ENCODE results near the gene MTMR1.

MTMR1 gene

DNA sequence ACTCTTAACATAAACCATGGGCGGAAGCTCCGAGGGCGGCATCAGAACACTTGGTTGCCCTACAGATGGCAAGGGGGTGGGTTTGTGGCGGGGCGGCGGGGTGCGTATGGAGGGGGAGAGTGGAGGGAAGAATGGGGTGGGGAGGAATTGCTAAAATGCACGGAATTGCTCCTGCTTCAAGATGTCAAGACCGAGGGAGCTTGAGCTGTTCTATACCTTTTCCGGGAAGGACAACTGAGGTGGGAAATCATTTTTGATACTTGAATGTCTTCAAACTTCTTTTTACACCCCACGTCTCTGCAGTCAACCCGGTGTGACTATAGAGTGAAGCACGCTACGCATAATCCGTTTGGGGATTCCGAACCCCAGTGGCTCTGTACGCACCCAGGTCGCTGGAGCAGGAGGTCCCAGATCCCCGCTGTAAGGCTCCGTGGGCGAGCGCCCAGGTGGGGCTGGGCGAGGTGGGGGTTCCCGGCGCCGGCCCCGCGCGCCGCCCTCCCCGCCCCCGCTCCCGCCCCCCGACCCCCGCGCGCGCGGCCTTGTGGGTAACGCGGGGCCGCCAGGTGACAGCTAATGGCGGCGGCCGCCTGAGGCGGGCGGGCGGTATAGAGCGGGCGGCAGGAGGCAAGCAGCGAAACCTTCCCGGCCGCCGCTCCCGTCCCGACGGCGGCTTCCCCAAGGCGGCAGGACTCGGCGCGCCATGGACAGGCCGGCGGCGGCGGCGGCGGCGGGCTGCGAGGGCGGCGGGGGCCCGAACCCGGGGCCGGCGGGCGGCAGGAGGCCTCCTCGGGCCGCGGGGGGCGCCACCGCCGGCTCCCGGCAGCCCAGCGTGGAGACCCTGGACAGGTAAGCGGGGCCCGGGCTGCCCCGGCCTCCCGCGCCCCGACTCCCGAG lies at the start of gene MTMR1:
Gene MTMR1, plus strand, starts transcription at position 566 of the 894 bp plus-strand sequence. Its CDS starts 135 bp downstream, at position 701.
- peak; percentile 82 for DNase-seq (ENCODE audit: low spot score)

DNA sequence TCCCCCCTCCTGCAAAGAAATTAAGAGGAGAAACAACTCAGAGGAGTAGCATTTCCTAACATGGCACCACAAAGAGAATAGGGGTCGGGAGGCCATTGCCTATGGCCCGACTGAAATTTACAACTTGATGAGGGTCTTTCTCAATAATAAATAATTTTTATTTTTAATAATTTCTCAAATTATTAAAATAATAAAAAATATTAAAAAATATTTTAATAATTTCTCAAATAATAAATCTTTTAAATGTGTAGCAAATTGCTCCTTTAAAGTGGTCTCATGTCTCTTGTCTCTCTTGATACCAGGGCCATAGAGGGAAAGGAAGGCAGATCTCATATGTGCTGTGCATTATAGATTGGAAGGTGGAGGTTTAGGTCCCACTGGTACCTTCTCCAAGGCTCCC lies 49.2 kb upstream of the MTMR1 start:
- no peak for DNase-seq (ENCODE audit: low spot score)

GRCh38 chrX:150644422-150644821 lies 48.8 kb upstream of the MTMR1 start:
- no peak for DNase-seq (ENCODE audit: low spot score)

- DNase-seq (ENCODE audit: low spot score): no peak
These were observed 45.9 kb upstream of the MTMR1 start for GRCh38 chrX:150647331-150647730.

- DNase-seq (ENCODE audit: low spot score): no peak
These were observed 44.8 kb upstream of the MTMR1 start for GRCh38 chrX:150648296-150648940.

DNA sequence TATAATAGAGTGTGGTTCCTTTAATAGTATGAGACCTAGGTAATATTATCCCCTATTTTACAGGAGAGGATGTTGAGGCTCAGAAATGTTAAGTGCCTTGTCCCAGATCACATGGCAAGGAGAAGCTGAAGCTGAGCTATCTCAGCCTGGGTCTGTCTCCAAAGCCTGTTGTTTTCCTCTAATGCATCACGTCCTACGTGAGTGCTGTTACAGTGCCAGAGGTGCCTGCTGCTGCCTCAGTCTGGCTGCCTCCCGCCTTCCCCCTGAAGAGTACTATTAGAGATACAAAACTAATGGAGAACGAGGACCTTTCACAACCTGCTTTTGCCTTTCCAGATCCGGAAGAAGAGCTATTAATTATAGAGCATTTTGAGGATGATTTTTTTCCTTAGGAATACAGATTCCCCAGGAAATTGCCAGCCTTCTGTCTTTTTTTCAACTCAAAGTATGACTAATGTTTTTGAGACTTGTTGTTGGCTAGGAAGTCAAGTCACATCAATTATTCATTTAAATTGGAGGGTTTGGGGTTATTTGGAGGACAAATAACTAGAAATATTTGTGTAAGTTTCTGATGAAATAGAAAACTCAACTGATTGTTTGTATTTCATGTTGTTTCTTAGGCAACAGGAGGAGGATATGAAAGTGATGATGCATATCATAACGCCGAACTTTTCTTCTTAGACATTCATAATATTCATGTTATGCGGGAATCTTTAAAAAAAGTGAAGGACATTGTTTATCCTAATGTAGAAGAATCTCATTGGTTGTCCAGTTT lies 43.9 kb upstream of the MTMR1 start:
- no peak for DNase-seq (ENCODE audit: low spot score)

DNA sequence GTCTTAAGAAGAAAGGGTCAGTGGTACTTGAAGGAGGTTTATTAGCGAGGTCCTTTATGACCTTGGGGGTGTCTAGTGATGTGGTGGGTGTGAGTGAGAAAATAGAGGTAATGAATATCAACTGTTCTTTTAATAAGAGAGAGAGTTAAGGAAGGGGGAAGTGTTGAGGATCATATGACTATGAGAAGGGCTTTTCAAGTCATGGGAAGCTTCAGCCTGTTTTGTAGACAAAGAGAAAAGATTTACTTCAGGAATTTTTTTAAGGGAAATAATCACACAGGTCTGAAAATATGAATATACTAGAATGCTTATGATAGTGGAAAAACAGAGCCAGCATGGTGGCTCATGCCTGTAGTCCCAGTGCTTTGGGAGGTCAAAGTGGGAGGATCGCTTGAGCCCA lies 41.3 kb upstream of the MTMR1 start:
- no peak for DNase-seq (ENCODE audit: low spot score)

- no peak for DNase-seq (ENCODE audit: low spot score)
These were observed 37.4 kb upstream of the MTMR1 start for GRCh38 chrX:150655788-150656187.

GRCh38 chrX:150663073-150663472 lies 30.1 kb upstream of the MTMR1 start:
- no peak for DNase-seq (ENCODE audit: low spot score)

DNA sequence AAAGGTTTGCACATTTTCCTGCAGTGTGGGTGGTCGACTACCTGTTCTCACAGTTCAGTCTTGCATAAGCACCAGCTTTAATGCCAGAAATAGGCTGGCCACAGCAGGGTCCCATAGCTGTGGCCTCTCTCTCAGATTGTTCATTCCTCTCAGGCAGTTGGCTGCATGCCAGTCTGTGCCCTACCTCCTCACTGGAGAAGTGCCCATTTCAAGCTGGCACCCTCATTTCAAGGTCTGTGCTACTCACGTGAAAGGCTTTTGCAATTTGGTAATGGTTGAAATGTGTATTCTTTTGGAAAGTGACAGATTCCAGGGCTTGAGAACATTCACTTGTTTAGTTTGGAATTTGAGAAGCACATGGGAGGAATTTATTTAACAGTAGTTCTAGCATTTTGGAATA lies 28.9 kb upstream of the MTMR1 start:
- DNase-seq (ENCODE audit: low spot score): no peak

GRCh38 chrX:150676221-150676620 lies 17.0 kb upstream of the MTMR1 start:
- DNase-seq (ENCODE audit: low spot score): no peak

GRCh38 chrX:150680974-150681373 lies 12.2 kb upstream of the MTMR1 start:
- peak; percentile 44 for DNase-seq (ENCODE audit: low spot score)

DNA sequence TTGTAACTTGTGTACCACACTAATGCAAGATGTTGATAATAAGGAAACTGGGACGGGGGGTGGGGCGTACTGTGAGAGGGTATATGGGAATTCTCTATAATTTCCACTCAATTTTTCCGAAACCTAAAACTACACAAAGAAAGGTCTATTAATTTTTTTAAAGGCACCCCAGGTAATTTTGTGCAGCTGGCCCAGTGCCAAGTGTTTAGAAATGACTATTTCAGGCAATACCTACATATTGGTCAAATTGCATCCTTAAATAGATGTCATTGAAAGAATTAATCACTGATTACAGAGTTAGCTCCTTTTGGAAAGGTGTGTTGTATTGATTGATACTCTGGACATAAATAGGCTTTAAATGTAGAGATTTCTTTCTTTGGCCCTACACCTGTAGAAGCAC lies 10.1 kb upstream of the MTMR1 start:
- no peak for DNase-seq (ENCODE audit: low spot score)

GRCh38 chrX:150683536-150684146 lies 9.6 kb upstream of the MTMR1 start:
- peak; percentile 31 for DNase-seq (ENCODE audit: low spot score)

GRCh38 chrX:150688911-150689451 lies 4.2 kb upstream of the MTMR1 start:
- DNase-seq (ENCODE audit: low spot score): no peak

DNA sequence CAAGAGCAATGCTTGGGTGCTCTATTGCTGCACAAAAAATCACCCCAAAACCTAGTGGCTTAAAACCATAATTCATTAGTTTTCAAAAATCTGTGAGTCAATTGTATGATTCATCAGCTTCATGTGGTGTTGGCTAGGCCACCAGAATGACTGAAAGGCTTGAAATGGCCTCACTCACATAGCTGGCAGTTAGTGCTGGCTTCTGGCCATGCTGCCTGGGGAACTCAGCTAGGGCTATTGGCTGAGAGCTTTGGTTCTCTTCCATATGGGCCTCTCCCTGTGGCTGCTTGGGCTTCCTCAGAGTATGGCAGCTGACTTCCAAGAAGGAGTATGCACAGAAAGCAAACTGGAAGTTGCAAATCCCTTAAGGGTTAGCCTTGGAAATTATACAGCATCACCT lies 3.1 kb upstream of the MTMR1 start:
- no peak for DNase-seq (ENCODE audit: low spot score)

DNA sequence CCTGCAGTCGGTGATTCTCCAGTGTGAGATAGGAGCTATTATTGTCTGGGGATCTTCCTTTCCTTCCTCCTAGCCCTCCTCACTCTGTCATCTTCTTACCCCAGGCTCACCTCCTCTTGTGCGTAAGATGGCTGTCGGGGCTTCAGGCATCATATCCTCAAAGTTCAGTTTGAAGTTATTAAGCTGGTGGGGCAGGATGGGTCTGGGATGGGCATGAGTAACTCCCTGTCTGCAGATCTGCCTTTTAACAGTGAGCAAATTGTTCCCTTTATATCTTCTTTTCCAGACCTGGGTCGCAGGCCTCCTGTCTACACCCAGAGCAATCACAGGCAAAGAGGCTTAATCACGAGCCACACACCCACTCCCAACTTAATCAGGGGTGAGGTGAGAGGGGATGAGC lies 900 bp upstream of the MTMR1 start:
- no peak for DNase-seq (ENCODE audit: low spot score)

DNA sequence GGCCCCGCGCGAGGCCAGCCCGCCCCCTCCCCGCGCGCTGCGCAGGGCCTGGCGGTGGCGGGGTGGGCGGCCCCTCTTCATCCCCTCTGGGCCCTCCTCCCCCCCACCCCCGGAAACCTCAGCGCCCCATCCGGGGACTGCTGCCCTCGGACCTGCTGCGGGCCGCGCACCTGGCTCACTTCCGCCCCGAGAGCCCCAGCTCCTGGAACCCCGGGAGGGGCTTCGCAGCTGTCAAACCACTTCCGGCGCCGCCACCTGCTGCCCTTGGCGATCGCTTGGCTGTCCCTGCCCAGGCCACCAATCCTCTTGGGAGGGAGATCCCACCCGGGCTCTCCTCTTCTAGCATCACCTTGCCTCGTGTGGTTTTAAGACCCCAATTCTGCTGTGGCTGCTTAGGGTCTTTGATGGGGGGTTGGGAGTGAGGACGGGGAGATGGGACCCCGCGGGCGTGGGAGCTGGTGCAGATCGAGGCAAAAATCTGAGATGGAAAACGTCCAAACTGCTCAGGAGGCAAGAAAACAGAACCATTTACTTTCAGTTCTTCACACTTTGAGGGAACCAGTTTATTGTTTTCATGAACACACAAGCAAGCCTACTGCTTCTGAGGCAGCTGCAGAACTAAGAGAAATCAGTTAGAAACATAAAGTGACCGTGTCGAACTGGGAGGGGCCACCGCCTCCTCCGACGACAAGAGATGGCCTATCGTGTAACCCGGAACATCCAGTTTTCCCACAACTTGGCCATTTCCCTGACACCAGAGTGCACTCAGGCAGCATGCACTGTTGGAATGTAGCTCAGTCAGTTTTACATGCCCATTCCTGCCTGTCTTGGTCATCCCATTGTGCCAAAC lies 754 bp downstream of the MTMR1 start:
- DNase-seq (ENCODE audit: low spot score): peak; percentile 72

DNA sequence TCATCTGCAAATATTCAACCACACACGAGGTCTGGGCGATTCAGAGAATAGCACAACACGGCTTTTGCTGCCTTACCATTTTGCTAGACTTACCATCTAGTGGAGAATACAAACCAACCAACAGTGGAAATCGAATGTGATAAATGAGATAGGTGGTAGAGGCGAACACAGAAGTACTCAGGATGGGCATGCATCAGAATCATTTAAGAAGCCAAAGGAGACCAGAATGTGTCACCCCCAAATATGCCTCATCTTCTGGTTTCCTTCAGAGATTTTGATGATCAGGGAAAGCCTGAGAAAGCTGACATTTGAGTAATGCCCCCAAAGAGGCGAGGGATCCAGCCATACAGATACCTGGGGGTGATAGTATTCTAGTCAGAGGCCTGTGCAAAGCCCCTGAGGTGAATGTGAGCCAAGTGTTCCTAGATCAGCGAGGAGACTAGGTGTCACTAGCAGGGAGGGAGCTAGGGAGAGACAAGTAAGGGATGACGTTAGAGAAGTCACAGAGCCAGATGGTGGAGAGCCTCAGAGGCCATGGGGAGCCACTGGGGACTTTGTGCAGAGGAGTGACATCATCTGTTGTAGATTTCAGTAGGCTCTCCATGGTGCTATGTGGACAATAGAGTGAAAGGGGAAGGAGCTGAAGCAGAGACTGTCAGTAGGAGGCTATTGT lies 1.7 kb downstream of the MTMR1 start:
- DNase-seq (ENCODE audit: low spot score): peak; percentile 23

- DNase-seq (ENCODE audit: low spot score): no peak
These were observed 3.1 kb downstream of the MTMR1 start for GRCh38 chrX:150696331-150696730.

Data from D341Med (cell line).